K562 (cell line): ENCODE results near the gene ORAI1. TPM values are rescaled to one million over a fixed set of nuclear protein-coding genes. Genes with fewer than 3 reads are reported as not detected.
A peak's percentile ranks its signal among the peaks of the same experiment; 100 is the strongest.

Experiments used
- CHD2 ChIP-seq: IDR thresholded peaks from 2 replicates; pipeline ENCODE4 v1.6.1; 2011; ENCODE audit warnings: low read depth, low read length
- CREB3L1 ChIP-seq: fragments of 450-650 bp; IDR thresholded peaks from 2 replicates; pipeline ENCODE4 v1.6.1; 2014; ENCODE audit warnings: low read depth, mild to moderate bottlenecking, moderate library complexity, borderline replicate concordance
- E2F6 ChIP-seq, 2 experiments: IDR thresholded peaks; 2 replicates each; pipeline ENCODE4 v1.6.1; 2011; ENCODE audit warnings: borderline replicate concordance in 1 of 2, control low read depth in 1 of 2, low read depth in 1 of 2, low read length in 1 of 2, mild to moderate bottlenecking in 1 of 2, mixed read lengths in 1 of 2, moderate library complexity in 1 of 2; ENCODE audit not compliant: insufficient read depth in 1 of 2, insufficient read length in 1 of 2, poor library complexity in 1 of 2, severe bottlenecking in 1 of 2; ENCODE audit errors: extremely low read depth in 1 of 2
- JUN ChIP-seq, 2 experiments: sonication (generic) in 1 of 2; formaldehyde crosslinking in 1 of 2; IDR thresholded peaks; 2 replicates each; pipeline versions ENCODE4 v1.6.1 to v1.8.0; 2012 to 2022; ENCODE audit warnings: borderline replicate concordance in 2 of 2, mild to moderate bottlenecking in 2 of 2, improper control_type of control experiment in 1 of 2, low read depth in 1 of 2, low read length in 1 of 2, missing genetic modification reagents in 1 of 2
- MTF1 ChIP-seq: fragments of 250-450 bp; sonication (Bioruptor Pico); IDR thresholded peaks from 2 replicates; pipeline ENCODE4 v1.9.0; 2021; ENCODE audit warnings: moderate library complexity, mild to moderate bottlenecking, inconsistent platforms, borderline replicate concordance
- SAP30 ChIP-seq: fragments of 200-600 bp; sonication (generic); IDR thresholded peaks from 2 replicates; pipeline ENCODE4 v1.6.1; 2012; ENCODE audit warnings: borderline replicate concordance, low read depth, mild to moderate bottlenecking, moderate library complexity, low read length, control low read depth, inconsistent platforms; ENCODE audit not compliant: insufficient read depth, poor library complexity, severe bottlenecking
- polyA plus RNA-seq, 8 experiments: library from polyadenylated mRNA; depleted of rRNA in 4 of 8; stranded (reverse) in 5 of 8; unstranded in 3 of 8; fragments of >200 nt; fragmentation: Nextera tagmentation in 2 of 8; fragmentation: Illumina TruSeq in 1 of 8; extraction: Ambion mirVana in 2 of 8; extraction: Trizol in 1 of 8; gene quantifications; 2 replicates each; pipeline versions ENCODE4 v1.2.1 to v1.2.3, GENCODE V29; 2011 to 2014; ENCODE audit warnings: inconsistent platforms in 1 of 8, missing spikeins in 1 of 8
- total RNA-seq, 7 experiments: library from RNA; depleted of rRNA in 6 of 7; stranded (reverse); fragments of >200 nt in 6 of 7; fragmentation: Illumina TruSeq in 2 of 7; extraction: Trizol in 2 of 7; gene quantifications; 2 replicates each; pipeline versions ENCODE4 v1.2.1 to v1.2.3, GENCODE V29; 2011 to 2021; ENCODE audit warnings: low replicate concordance in 1 of 7

Gene ORAI1
- total and polyA plus RNA-seq, 9 of the 15 experiments (the other 6 are each of a cell fraction or from before 2014, with no cell fraction given): 2.6 to 23.8 (median 9.3) TPM

GRCh38 chr12:121626853-121627640, 717 bp downstream of the ORAI1 start (continued):
- TF ChIP-seq CREB3L1 (0 out of 2 replicates have a peak, but pooled peaks have one; percentile 13), CHD2 (peak; percentile 16; the same call in 1 of the 2 replicates), JUN (IDR thresholded peaks at IDR 0.05; ENCODE audit: borderline replicate concordance, low read depth, low read length) (no peak), JUN (CRISPR knock-in tag; IDR thresholded peaks at IDR 0.05; ENCODE audit: borderline replicate concordance) (0 out of 2 replicates have a peak, but pooled peaks have one; percentile 26), SAP30 (peak; percentile 65), E2F6 (IDR thresholded peaks at IDR 0.05; ENCODE audit: borderline replicate concordance in 1 of 2, extremely low read depth in 1 of 2, insufficient read depth in 1 of 2, insufficient read length in 1 of 2, low read depth in 1 of 2, low read length in 1 of 2, poor library complexity in 1 of 2, severe bottlenecking in 1 of 2) (peak in 1 of 2 experiments; percentile 51), MTF1 (CRISPR knock-in tag) (no peak)
